Inflammatory macrophage treated with lipopolysaccharide for 4 hours (primary cell): Measurements from ENCODE around the gene DACH1.

ENCODE experiments used
- DNase-seq: peaks from one replicate; pipeline ENCODE4 v3.0.0-alpha.2; 2020

Gene DACH1

GRCh38 chr13:71540098-71540497 is 326.9 kb downstream of the DACH1 start:
- DNase-seq, result no peak

GRCh38 chr13:71536201-71536600 is 330.8 kb downstream of the DACH1 start:
- DNase-seq, result no peak

- no peak for DNase-seq
These were observed 342.2 kb downstream of the DACH1 start for GRCh38 chr13:71524613-71525304.

GRCh38 chr13:71524245-71524612 is 342.8 kb downstream of the DACH1 start:
- DNase-seq, result no peak

GRCh38 chr13:71522941-71523526 is 344.0 kb downstream of the DACH1 start:
- no peak for DNase-seq

- DNase-seq, result no peak
These were observed 350.0 kb downstream of the DACH1 start for GRCh38 chr13:71517004-71517403.

- DNase-seq, result no peak
These were observed 350.5 kb downstream of the DACH1 start for GRCh38 chr13:71516521-71516920.

- no peak for DNase-seq
These were observed 351.3 kb downstream of the DACH1 start for GRCh38 chr13:71515744-71516038.

- no peak for DNase-seq
These were observed 351.9 kb downstream of the DACH1 start for GRCh38 chr13:71514900-71515743.

GRCh38 chr13:71513411-71514033 is 353.5 kb downstream of the DACH1 start:
- DNase-seq, result no peak

GRCh38 chr13:71503781-71504180 is 363.2 kb downstream of the DACH1 start:
- DNase-seq, result no peak

- DNase-seq, result no peak
These were observed 367.0 kb downstream of the DACH1 start for GRCh38 chr13:71499944-71500514.

GRCh38 chr13:71499235-71499634 is 367.8 kb downstream of the DACH1 start:
- DNase-seq, result no peak

- DNase-seq, result no peak
These were observed 373.8 kb downstream of the DACH1 start for GRCh38 chr13:71493189-71493588.

GRCh38 chr13:71492346-71492871 is 374.6 kb downstream of the DACH1 start:
- no peak for DNase-seq

- no peak for DNase-seq
These were observed 376.0 kb downstream of the DACH1 start for GRCh38 chr13:71491010-71491409.

GRCh38 chr13:71489041-71489440 is 378.0 kb downstream of the DACH1 start:
- no peak for DNase-seq

GRCh38 chr13:71488201-71488600 is 378.8 kb downstream of the DACH1 start:
- DNase-seq, result no peak

- no peak for DNase-seq
These were observed 381.1 kb downstream of the DACH1 start for GRCh38 chr13:71485913-71486312.

- DNase-seq, result no peak
These were observed 383.3 kb downstream of the DACH1 start for GRCh38 chr13:71483733-71484132.

- DNase-seq, result no peak
These were observed 385.5 kb downstream of the DACH1 start for GRCh38 chr13:71481501-71481900.

GRCh38 chr13:71481046-71481445 is 386.0 kb downstream of the DACH1 start:
- DNase-seq, result no peak

- no peak for DNase-seq
These were observed 389.3 kb downstream of the DACH1 start for GRCh38 chr13:71477735-71478134.
